ENCODE results near the gene NPHS1. TPM values are rescaled to one million over a fixed set of nuclear protein-coding genes. Genes with fewer than 3 reads are reported as not detected.

The NPHS1 gene
- total RNA-seq, 1 experiment from 2014 or later: 0.67 TPM

DNA sequence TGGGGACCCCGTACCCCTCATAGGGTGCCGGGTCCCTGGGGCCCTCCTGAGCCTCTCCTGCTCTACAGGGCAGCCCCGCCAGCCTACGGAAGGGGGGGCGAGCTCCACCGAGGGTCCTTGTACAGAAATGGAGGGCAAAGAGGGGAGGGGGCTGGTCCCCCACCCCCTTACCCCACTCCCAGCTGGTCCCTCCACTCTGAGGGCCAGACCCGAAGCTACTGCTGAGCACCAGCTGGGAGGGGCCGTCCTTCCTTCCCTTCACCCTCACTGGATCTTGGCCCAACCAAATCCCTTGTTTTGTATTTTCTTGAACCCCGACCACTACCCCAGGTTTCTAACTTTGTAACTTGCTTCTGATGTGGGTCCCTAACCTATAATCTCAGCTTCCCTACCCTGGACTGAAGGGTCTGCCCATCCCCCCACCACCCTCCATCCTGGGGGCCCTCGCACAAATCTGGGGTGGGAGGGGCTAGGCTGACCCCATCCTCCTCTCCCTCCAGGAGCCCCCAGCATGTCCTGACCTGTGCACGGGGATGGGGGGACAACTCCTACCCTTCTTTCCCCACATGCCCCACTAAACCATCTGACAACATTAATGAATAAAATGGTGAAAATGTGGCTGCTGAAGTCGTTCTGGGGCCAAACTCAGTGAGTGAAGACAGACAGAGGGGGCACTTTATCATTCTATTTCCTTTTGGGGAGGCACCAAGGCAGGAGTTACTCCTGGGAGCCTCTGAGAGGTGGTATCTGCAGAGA, 63.9 kb downstream of the NPHS1 start:
- in situ Hi-C loops (cut with HindIII; ENCODE audit: low pct_unique_long_range_greater_than_20kb, low sequenced_read_pairs): no loop called here

DNA sequence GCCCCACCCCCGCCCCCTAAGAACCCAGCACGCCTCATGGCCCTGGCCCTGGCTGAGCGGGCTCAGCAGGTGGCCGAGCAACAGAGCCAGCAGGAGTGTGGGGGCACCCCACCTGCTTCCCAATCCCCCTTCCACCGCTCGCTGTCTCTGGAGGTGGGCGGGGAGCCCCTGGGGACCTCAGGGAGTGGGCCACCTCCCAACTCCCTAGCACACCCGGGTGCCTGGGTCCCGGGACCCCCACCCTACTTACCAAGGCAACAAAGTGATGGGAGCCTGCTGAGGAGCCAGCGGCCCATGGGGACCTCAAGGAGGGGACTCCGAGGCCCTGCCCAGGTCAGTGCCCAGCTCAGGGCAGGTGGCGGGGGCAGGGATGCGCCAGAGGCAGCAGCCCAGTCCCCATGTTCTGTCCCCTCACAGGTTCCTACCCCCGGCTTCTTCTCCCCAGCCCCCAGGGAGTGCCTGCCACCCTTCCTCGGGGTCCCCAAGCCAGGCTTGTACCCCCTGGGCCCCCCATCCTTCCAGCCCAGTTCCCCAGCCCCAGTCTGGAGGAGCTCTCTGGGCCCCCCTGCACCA, 65.0 kb downstream of the NPHS1 start:
- intact Hi-C loops (cut with micrococcal nuclease; ENCODE audit: unreplicated experiment): no loop called here

More for the DNA sequence above, 63.9 kb downstream of the NPHS1 start:
- TF ChIP-seq SIN3A (IDR thresholded peaks at IDR 0.05; ENCODE audit: borderline replicate concordance, insufficient read depth, low read depth, low read length) (no peak), POLR2AphosphoS5 (IDR thresholded peaks at IDR 0.05; ENCODE audit: low read depth, low read length) (no peak), TCF7L2 (IDR thresholded peaks at IDR 0.05; ENCODE audit: low read depth, low read length) (no peak), REST (IDR thresholded peaks at IDR 0.05; ENCODE audit: insufficient read depth in 1 of 2, low read depth in 2 of 2, low read length in 1 of 2) (no peak)
- no peaks in the 10 kb centered on the region; the same call in 1 of the 2 replicates for H3K4me1 ChIP-seq (ENCODE audit: control insufficient read depth, insufficient read depth, low read length)
- DNase-seq (ENCODE audit: low read depth, low spot score) (no peak), ATAC-seq (no peak)
- no peaks in the 10 kb centered on the region for H3K36me3 ChIP-seq (ENCODE audit: control insufficient read depth, insufficient read depth, low read length)
- TSS peak; percentile 66 for BruUV-seq (replicated peaks)
- no peak overlapping the region for H3K27ac ChIP-seq (ENCODE audit: low read length)
- intact Hi-C loops (cut with micrococcal nuclease; ENCODE audit: unreplicated experiment): no loop called here
- no peak overlapping the region for H3K4me3 ChIP-seq (ENCODE audit: low read depth in 2 of 2, low read length in 2 of 2)
- CTCF ChIA-PET: no interaction called here
- H3K27me3 ChIP-seq (ENCODE audit: control insufficient read depth, insufficient read depth, low read length): no peaks in the 10 kb centered on the region
- no peaks in the 10 kb centered on the region for H3K9me3 ChIP-seq (ENCODE audit: control insufficient read depth, insufficient read depth, low read depth, low read length)
- POLR2A ChIA-PET: no interaction called here

More for the DNA sequence above, 65.0 kb downstream of the NPHS1 start:
- no peaks in the 10 kb centered on the region for H3K9me3 ChIP-seq (ENCODE audit: control insufficient read depth, insufficient read depth, low read depth, low read length)
- no peak for ATAC-seq
- H3K27ac ChIP-seq (ENCODE audit: low read length): no peak overlapping the region
- H3K27me3 ChIP-seq (ENCODE audit: control insufficient read depth, insufficient read depth, low read length): no peaks in the 10 kb centered on the region
- no peak for DNase-seq (ENCODE audit: low read depth, low spot score)
- POLR2A ChIA-PET: no interaction called here
- TF ChIP-seq, protein P1, sequence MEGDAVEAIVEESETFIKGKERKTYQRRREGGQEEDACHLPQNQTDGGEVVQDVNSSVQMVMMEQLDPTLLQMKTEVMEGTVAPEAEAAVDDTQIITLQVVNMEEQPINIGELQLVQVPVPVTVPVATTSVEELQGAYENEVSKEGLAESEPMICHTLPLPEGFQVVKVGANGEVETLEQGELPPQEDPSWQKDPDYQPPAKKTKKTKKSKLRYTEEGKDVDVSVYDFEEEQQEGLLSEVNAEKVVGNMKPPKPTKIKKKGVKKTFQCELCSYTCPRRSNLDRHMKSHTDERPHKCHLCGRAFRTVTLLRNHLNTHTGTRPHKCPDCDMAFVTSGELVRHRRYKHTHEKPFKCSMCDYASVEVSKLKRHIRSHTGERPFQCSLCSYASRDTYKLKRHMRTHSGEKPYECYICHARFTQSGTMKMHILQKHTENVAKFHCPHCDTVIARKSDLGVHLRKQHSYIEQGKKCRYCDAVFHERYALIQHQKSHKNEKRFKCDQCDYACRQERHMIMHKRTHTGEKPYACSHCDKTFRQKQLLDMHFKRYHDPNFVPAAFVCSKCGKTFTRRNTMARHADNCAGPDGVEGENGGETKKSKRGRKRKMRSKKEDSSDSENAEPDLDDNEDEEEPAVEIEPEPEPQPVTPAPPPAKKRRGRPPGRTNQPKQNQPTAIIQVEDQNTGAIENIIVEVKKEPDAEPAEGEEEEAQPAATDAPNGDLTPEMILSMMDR (IDR thresholded peaks at IDR 0.05): no peak
- TF ChIP-seq POLR2AphosphoS5 (IDR thresholded peaks at IDR 0.05; ENCODE audit: low read depth, low read length): no peak
- no peak for TF ChIP-seq REST (IDR thresholded peaks at IDR 0.05; ENCODE audit: insufficient read depth in 1 of 2, low read depth in 2 of 2, low read length in 1 of 2)
- no peak for TF ChIP-seq TCF7L2 (IDR thresholded peaks at IDR 0.05; ENCODE audit: low read depth, low read length)
- no peak for TF ChIP-seq SIN3A (IDR thresholded peaks at IDR 0.05; ENCODE audit: borderline replicate concordance, insufficient read depth, low read depth, low read length)
- H3K4me3 ChIP-seq (ENCODE audit: low read depth in 2 of 2, low read length in 2 of 2): no peak overlapping the region
- CTCF ChIA-PET: no interaction called here
- no TSS peak for BruUV-seq (replicated peaks)
- in situ Hi-C loops (cut with HindIII; ENCODE audit: low pct_unique_long_range_greater_than_20kb, low sequenced_read_pairs): no loop called here
- H3K36me3 ChIP-seq (ENCODE audit: control insufficient read depth, insufficient read depth, low read length): no peaks in the 10 kb centered on the region
- H3K4me1 ChIP-seq (ENCODE audit: control insufficient read depth, insufficient read depth, low read length): no peaks in the 10 kb centered on the region; the same call in 1 of the 2 replicates
